H9 (cell line): Measurements from ENCODE around the gene ZDHHC11. TPM values are rescaled to one million over a fixed set of nuclear protein-coding genes. Genes with fewer than 3 reads are reported as not detected.
"Not testable (repeated sequence)": the region's sequence is repeated elsewhere in the genome, so short reads cannot be mapped to it uniquely, and the experiment has no call there.

Experiments
- DNase-seq: peaks from one replicate; pipeline ENCODE4 v3.0.0-alpha.2; 2017
- H2AFZ ChIP-seq: one replicate; pipeline ENCODE4 v1.6.1; 2013; ENCODE audit warnings: mild to moderate bottlenecking, low read length, control low read depth, moderate library complexity
- H2AK5ac ChIP-seq: 2 replicates; pipeline ENCODE4 v1.6.1; 2013; ENCODE audit warnings: low read length, control low read depth, mixed read lengths; ENCODE audit not compliant: insufficient read length
- H2BK120ac ChIP-seq: one replicate; pipeline ENCODE4 v1.6.1; 2013; ENCODE audit warnings: low read depth, mild to moderate bottlenecking, low read length, control low read depth, inconsistent platforms; ENCODE audit not compliant: poor library complexity, severe bottlenecking
- H2BK12ac ChIP-seq: 2 replicates; pipeline ENCODE4 v1.6.1; 2013; ENCODE audit warnings: low read length, control low read depth, mixed read lengths, low read depth; ENCODE audit not compliant: insufficient read length
- H2BK15ac ChIP-seq: 2 replicates; pipeline ENCODE4 v1.6.1; 2013; ENCODE audit warnings: low read depth, low read length, control low read depth
- H2BK20ac ChIP-seq: one replicate; pipeline ENCODE4 v1.6.1; 2013; ENCODE audit warnings: low read depth, mild to moderate bottlenecking, low read length, control low read depth, inconsistent platforms; ENCODE audit not compliant: poor library complexity, severe bottlenecking
- H2BK5ac ChIP-seq: 2 replicates; pipeline ENCODE4 v1.6.1; 2013; ENCODE audit warnings: low read length, control low read depth, mixed read lengths; ENCODE audit not compliant: insufficient read length
- H3K14ac ChIP-seq: 2 replicates; pipeline ENCODE4 v1.6.1; 2013; ENCODE audit warnings: low read length, control low read depth; ENCODE audit not compliant: insufficient read depth
- H3K18ac ChIP-seq: 2 replicates; pipeline ENCODE4 v1.6.1; 2013; ENCODE audit warnings: low read depth, mild to moderate bottlenecking, mixed read lengths, low read length, control low read depth; ENCODE audit not compliant: insufficient read length
- H3K23ac ChIP-seq: 2 replicates; pipeline ENCODE4 v1.6.1; 2013; ENCODE audit warnings: low read length, control low read depth, mixed read lengths, low read depth; ENCODE audit not compliant: insufficient read length
- H3K23me2 ChIP-seq: 2 replicates; pipeline ENCODE4 v1.6.1; 2013; ENCODE audit warnings: low read depth, mild to moderate bottlenecking, mixed read lengths, low read length, control low read depth; ENCODE audit not compliant: insufficient read length, poor library complexity, severe bottlenecking
- H3K27ac ChIP-seq: 2 replicates; pipeline ENCODE4 v1.5.1; 2013; ENCODE audit warnings: low read length, control low read depth, mixed read lengths, low read depth; ENCODE audit not compliant: insufficient read length
- H3K27me3 ChIP-seq: 2 replicates; pipeline ENCODE4 v1.6.1; 2013; ENCODE audit warnings: low read length, control low read depth, inconsistent platforms; ENCODE audit not compliant: insufficient read depth
- H3K4ac ChIP-seq: 2 replicates; pipeline ENCODE4 v1.6.1; 2013; ENCODE audit warnings: low read depth, mild to moderate bottlenecking, control low read depth, inconsistent platforms, low read length, moderate library complexity
- H3K4me1 ChIP-seq: 2 replicates; pipeline ENCODE4 v1.6.1; 2013; ENCODE audit warnings: low read length, control low read depth, inconsistent platforms; ENCODE audit not compliant: insufficient read depth
- H3K4me2 ChIP-seq: 2 replicates; pipeline ENCODE4 v1.6.1; 2013; ENCODE audit warnings: low read length, control low read depth, mixed read lengths; ENCODE audit not compliant: insufficient read length, insufficient read depth
- H3K56ac ChIP-seq: 2 replicates; pipeline ENCODE4 v1.6.1; 2013; ENCODE audit warnings: low read depth, mild to moderate bottlenecking, mixed read lengths, low read length, control low read depth; ENCODE audit not compliant: insufficient read length
- H3K79me1 ChIP-seq: 2 replicates; pipeline ENCODE4 v1.6.1; 2013; ENCODE audit warnings: low read depth, mild to moderate bottlenecking, moderate library complexity, low read length, control low read depth, inconsistent platforms; ENCODE audit not compliant: insufficient read depth, poor library complexity, severe bottlenecking
- H3K79me2 ChIP-seq: 2 replicates; pipeline ENCODE4 v1.6.1; 2013; ENCODE audit warnings: low read length, control low read depth, inconsistent platforms; ENCODE audit not compliant: insufficient read depth
- H3K9ac ChIP-seq: 2 replicates; pipeline ENCODE4 v1.6.1; 2013; ENCODE audit warnings: low read length, control low read depth, mixed read lengths; ENCODE audit not compliant: insufficient read length; ENCODE audit errors: extremely low read depth
- H3K9me3 ChIP-seq: one replicate; pipeline ENCODE4 v1.6.1; 2013; ENCODE audit warnings: low read depth, low read length, inconsistent platforms; ENCODE audit not compliant: control insufficient read depth
- H3T11ph ChIP-seq: one replicate; pipeline ENCODE4 v1.6.1; 2013; ENCODE audit warnings: mild to moderate bottlenecking, low read length, control low read depth, inconsistent platforms
- H4K20me1 ChIP-seq: one replicate; pipeline ENCODE4 v1.6.1; 2013; ENCODE audit not compliant: control insufficient read depth, insufficient read length, insufficient read depth
- H4K5ac ChIP-seq: 2 replicates; pipeline ENCODE4 v1.6.1; 2013; ENCODE audit warnings: low read depth, mild to moderate bottlenecking, mixed read lengths, low read length, control low read depth; ENCODE audit not compliant: insufficient read length
- H4K8ac ChIP-seq: replicated peaks from 2 replicates; pipeline ENCODE4 v1.6.1; 2013; ENCODE audit warnings: low read length, control low read depth, mixed read lengths, low read depth; ENCODE audit not compliant: insufficient read length
- H4K91ac ChIP-seq: 2 replicates; pipeline ENCODE4 v1.6.1; 2013; ENCODE audit warnings: low read depth, mild to moderate bottlenecking, moderate library complexity, mixed read lengths, low read length, control low read depth; ENCODE audit not compliant: insufficient read length
- H3K27ac Mint-ChIP-seq, 3 experiments: 2 replicates in 2 of 3; 3 replicates in 1 of 3; pipeline ENCODE4 v1.8.0; 2020 to 2021; ENCODE audit warnings: mixed read lengths in 3 of 3, mild to moderate bottlenecking in 1 of 3, moderate library complexity in 1 of 3
- H3K27me3 Mint-ChIP-seq: 2 replicates; pipeline ENCODE4 v1.8.0; 2021; ENCODE audit warnings: low read depth, mild to moderate bottlenecking, moderate library complexity, mixed read lengths
- H3K36me3 Mint-ChIP-seq, 3 experiments: 2 replicates in 2 of 3; 3 replicates in 1 of 3; pipeline ENCODE4 v1.8.0; 2020 to 2021; ENCODE audit warnings: low read depth in 3 of 3, mixed read lengths in 3 of 3; ENCODE audit not compliant: insufficient read depth in 1 of 3
- H3K4me1 Mint-ChIP-seq, 2 experiments: 2 replicates each; pipeline ENCODE4 v1.8.0; 2020; ENCODE audit warnings: mixed read lengths in 2 of 2
- H3K4me3 Mint-ChIP-seq, 2 experiments: 2 replicates in 1 of 2; 3 replicates in 1 of 2; pipeline ENCODE4 v1.8.0; 2020 to 2021; ENCODE audit warnings: mild to moderate bottlenecking in 2 of 2, mixed read lengths in 2 of 2, moderate library complexity in 1 of 2
- H3K9me3 Mint-ChIP-seq, 2 experiments: 2 replicates in 1 of 2; 3 replicates in 1 of 2; pipeline ENCODE4 v1.8.0; 2020; ENCODE audit warnings: mild to moderate bottlenecking in 2 of 2, mixed read lengths in 2 of 2, moderate library complexity in 1 of 2
- WGBS: extraction: QIAGEN DNeasy Blood & Tissue Kit; methylation state at CpG from one replicate; pipeline ENCODE4 v1.1.7; 2013; ENCODE audit warnings: missing lambda C conversion rate, low lambda C conversion rate, mixed read lengths; ENCODE audit not compliant: insufficient read length; ENCODE audit errors: extremely low coverage; 5-methylcytosine and 5-hydroxymethylcytosine counted together
- total RNA-seq: library from RNA; stranded (reverse); gene quantifications from 2 replicates; pipeline ENCODE4 v1.2.1, GENCODE V29; 2021

ZDHHC11 gene
- total RNA-seq, 1 experiment from 2014 or later = 37.6 TPM

DNA sequence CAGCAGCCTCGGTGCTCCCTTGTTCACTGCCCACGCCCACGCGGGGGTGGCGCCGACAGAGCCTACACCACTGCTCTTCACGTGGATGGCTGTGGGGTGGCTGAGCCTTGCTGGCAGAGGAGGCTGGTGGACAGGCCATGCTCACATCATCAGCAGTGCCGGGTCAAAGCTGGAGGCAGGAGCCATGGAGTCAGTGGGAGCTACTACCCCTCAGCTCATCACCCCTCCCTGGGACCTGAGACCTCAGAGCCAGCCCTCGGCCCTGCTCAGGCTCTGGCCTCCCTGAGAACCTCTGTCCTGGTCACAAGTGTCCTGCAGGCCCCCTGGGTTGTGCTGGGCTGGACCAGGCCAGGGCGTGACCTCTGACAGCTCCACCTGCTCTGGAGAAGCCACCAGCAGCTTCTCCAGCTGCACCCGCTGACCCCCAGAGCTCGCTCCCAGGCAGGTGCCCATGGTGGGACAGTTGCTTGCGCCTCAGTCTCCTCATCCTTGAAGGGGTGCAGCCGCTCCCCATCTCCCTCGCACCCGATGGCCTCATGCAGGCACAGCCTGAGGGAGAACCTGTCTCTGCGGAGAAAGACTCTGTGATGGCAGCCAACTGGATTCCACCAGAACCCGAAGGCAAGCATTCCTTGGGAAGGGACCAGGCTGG lies 75.8 kb downstream of the ZDHHC11 start:
- not testable (repeated sequence) for H3K27me3 ChIP-seq, H3K79me2 ChIP-seq, H3K4me3 Mint-ChIP-seq, H3K79me1 ChIP-seq, H2AFZ ChIP-seq, H4K91ac ChIP-seq, H3K4me2 ChIP-seq, H2BK20ac ChIP-seq, H3K4me1 ChIP-seq, H2BK5ac ChIP-seq, H3K27ac Mint-ChIP-seq, H3K18ac ChIP-seq, H2BK15ac ChIP-seq, H3K9me3 Mint-ChIP-seq, H3T11ph ChIP-seq, H3K23ac ChIP-seq, H3K36me3 Mint-ChIP-seq, H4K5ac ChIP-seq, H3K9ac ChIP-seq, H3K23me2 ChIP-seq, H3K27me3 Mint-ChIP-seq, H2BK120ac ChIP-seq, H3K4me1 Mint-ChIP-seq, H4K8ac ChIP-seq, H3K14ac ChIP-seq, H2AK5ac ChIP-seq, H3K9me3 ChIP-seq, H3K27ac ChIP-seq, H2BK12ac ChIP-seq, H3K4ac ChIP-seq, H4K20me1 ChIP-seq, H3K56ac ChIP-seq
- DNase-seq = peak; percentile 28
- WGBS = no CpG with 5 or more reads among the region's 18 CpGs

GRCh38 chr5:774304-774703 lies 76.5 kb downstream of the ZDHHC11 start:
- not testable (repeated sequence) for H3K9ac ChIP-seq

More at GRCh38 chr5:774304-774703, 76.5 kb downstream of the ZDHHC11 start:
- H2AK5ac ChIP-seq, H3K14ac ChIP-seq, H4K5ac ChIP-seq, H3K79me2 ChIP-seq, H2BK20ac ChIP-seq, H3K4me2 ChIP-seq, H2BK15ac ChIP-seq, H3K9me3 ChIP-seq, H2BK5ac ChIP-seq, H4K20me1 ChIP-seq, H3K27me3 Mint-ChIP-seq, H2BK12ac ChIP-seq, H3K23ac ChIP-seq, H3K4me1 ChIP-seq, H3K4me1 Mint-ChIP-seq, H3K36me3 Mint-ChIP-seq, H3K23me2 ChIP-seq, H3T11ph ChIP-seq, H2AFZ ChIP-seq, H2BK120ac ChIP-seq, H3K4ac ChIP-seq, H4K91ac ChIP-seq, H3K27ac ChIP-seq, H4K8ac ChIP-seq, H3K56ac ChIP-seq, H3K27ac Mint-ChIP-seq, H3K79me1 ChIP-seq, H3K27me3 ChIP-seq, H3K18ac ChIP-seq, H3K9me3 Mint-ChIP-seq, H3K4me3 Mint-ChIP-seq: not testable (repeated sequence)
- peak; percentile 37 for DNase-seq
- WGBS = no CpG with 5 or more reads among the region's 6 CpGs
